Measurements from ENCODE around the gene PIP5KL1. TPM values are rescaled to one million over a fixed set of nuclear protein-coding genes. Genes with fewer than 3 reads are reported as not detected.

Gene PIP5KL1
- total and polyA plus RNA-seq, 2 of the 4 experiments (the other 2 are of a cell fraction): 0.36 to 3.6 TPM

DNA sequence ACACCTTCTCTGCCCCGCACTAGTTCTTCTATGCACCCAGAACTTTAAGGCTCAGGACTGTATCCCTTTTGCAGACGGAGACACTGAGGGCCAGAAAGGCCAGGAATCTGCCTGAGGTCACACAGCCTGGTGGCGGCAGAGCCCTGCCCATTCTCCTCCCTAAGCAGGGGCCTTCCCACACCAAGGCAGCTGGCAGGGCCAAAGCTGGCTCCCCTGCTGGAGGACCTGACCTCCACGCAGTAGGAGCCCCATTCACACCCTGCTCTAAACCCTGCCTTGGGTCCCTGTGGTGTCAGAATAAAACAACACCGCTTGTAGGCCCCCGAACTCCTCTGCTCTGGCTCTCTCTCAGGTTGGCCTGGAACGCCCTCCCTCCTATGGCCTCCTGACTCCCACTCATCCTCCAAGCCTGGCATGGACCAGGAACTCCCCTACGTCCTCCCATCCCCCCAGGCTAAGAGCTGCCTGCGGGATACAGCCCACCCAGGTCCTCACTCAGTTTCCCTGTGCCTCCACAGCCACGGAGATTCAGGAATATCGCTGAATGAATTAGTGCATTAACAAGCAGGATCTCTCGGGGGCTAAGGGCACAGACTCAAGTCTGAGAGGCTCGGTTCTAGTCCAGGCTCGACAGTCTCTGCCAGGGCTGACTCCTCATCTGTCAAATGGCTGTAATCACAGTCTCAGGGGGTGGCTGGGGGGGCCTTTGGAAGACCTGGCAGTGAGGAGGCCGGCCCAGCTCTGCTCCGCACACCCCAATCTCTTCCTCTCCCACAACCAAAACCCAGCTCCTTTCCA is 34.0 kb downstream of the PIP5KL1 start:
- Histone ChIP-seq H3K9me3 (ENCODE audit: control insufficient read depth, insufficient read depth, low read length) (peaks cover 15% of the 10 kb centered on the region), H2BK5ac (ENCODE audit: low read depth, low read length, poor library complexity, severe bottlenecking) (no peak overlapping the region), H4K8ac (ENCODE audit: low read depth in 2 of 2, low read length in 2 of 2) (peak overlapping the region in 1 of 2 experiments; percentile 22; a peak in 1 of 4 replicates), H3K18ac (ENCODE audit: low read depth, low read length) (no peak overlapping the region), H3K14ac (replicated peaks; ENCODE audit: low read depth, low read length) (no peak overlapping the region), H2AFZ (replicated peaks; ENCODE audit: low read length, poor library complexity) (peak overlapping the region; percentile 72), H3K4me3 (ENCODE audit: insufficient read depth, low read depth, low read length) (no peak overlapping the region; the same call in 1 of the 2 replicates), H2BK120ac (ENCODE audit: low read depth, low read length) (no peak overlapping the region), H3K27me3 (ENCODE audit: control insufficient read depth, insufficient read depth, low read length) (no peaks in the 10 kb centered on the region), H2BK20ac (ENCODE audit: low read depth, low read length) (no peak overlapping the region), H3K9me1 (ENCODE audit: insufficient read depth, low read length) (peaks cover 12% of the 10 kb centered on the region), H2AK9ac (replicated peaks; ENCODE audit: low read depth, low read length, poor library complexity) (peak overlapping the region; percentile 15), H3K79me1 (ENCODE audit: low read depth in 1 of 2, low read length in 2 of 2) (peaks cover 19 to 63% of the 10 kb centered on the region in 2 experiments), H3K4me1 (ENCODE audit: control insufficient read depth, insufficient read depth, low read length) (peaks cover 20% of the 10 kb centered on the region), H3K4me2 (ENCODE audit: low read depth, low read length) (peak overlapping the region; percentile 82), H3K56ac (ENCODE audit: extremely low read depth, insufficient read depth, low read length) (no peak overlapping the region), H4K5ac (ENCODE audit: low read depth, low read length) (no peak overlapping the region), H4K91ac (ENCODE audit: insufficient read depth, low read depth, low read length) (no peak overlapping the region; the same call in 1 of the 2 replicates), H2AK5ac (ENCODE audit: low read depth, low read length) (no peak overlapping the region; the same call in 1 of the 2 replicates), H3K23ac (ENCODE audit: low read depth, low read length) (0 out of 2 replicates have a peak overlapping the region, but pooled peaks have one; percentile 5), H3K36me3 (ENCODE audit: control insufficient read depth, insufficient read depth, low read length) (peaks cover 39% of the 10 kb centered on the region), H3K4ac (ENCODE audit: low read depth, low read length) (no peak overlapping the region), H2BK15ac (ENCODE audit: low read depth, low read length) (no peak overlapping the region), H3K27ac (ENCODE audit: insufficient read depth, low read length) (peak overlapping the region; percentile 63; the same call in 1 of the 2 replicates), H3K9ac (ENCODE audit: low read depth, low read length) (peak overlapping the region; percentile 26; the same call in 1 of the 2 replicates), H4K20me1 (ENCODE audit: insufficient read depth, low read length) (peaks cover 27% of the 10 kb centered on the region)
- intact Hi-C loops (cut with micrococcal nuclease): no loop called here
- CTCF ChIA-PET: no interaction called here
- dilution Hi-C loops (cut with HindIII; ENCODE audit: low sequenced_read_pairs, unreplicated experiment): no loop called here
- DNase-seq (no peak), ATAC-seq (ENCODE audit: low read depth) (no peak)
- in situ Hi-C loops (cut with MboI; ENCODE audit: low sequenced_read_pairs): no loop called here
- BruUV-seq (replicated peaks): no TSS peak
- POLR2A ChIA-PET (ENCODE audit: unreplicated experiment): no interaction called here
- WGBS, 2 experiments (ENCODE audit: extremely low coverage in 2 of 2, insufficient read length in 1 of 2): 42% methylated on average over 4 of the region's 16 CpGs; no CpG with 5 or more reads in 1 of the 2 experiments
- TF ChIP-seq MAZ (IDR thresholded peaks at IDR 0.05; ENCODE audit: borderline replicate concordance, low read depth, low read length): no peak
- TF ChIP-seq, protein P1, sequence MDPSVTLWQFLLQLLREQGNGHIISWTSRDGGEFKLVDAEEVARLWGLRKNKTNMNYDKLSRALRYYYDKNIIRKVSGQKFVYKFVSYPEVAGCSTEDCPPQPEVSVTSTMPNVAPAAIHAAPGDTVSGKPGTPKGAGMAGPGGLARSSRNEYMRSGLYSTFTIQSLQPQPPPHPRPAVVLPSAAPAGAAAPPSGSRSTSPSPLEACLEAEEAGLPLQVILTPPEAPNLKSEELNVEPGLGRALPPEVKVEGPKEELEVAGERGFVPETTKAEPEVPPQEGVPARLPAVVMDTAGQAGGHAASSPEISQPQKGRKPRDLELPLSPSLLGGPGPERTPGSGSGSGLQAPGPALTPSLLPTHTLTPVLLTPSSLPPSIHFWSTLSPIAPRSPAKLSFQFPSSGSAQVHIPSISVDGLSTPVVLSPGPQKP (IDR thresholded peaks at IDR 0.05; ENCODE audit: borderline replicate concordance, low read depth, low read length): no peak
- TF ChIP-seq BHLHE40 (IDR thresholded peaks at IDR 0.05; ENCODE audit: low read depth, low read length): no peak
- no peak for TF ChIP-seq MXI1 (IDR thresholded peaks at IDR 0.05; ENCODE audit: borderline replicate concordance, low read depth, low read length)
- no peak for TF ChIP-seq CEBPB (IDR thresholded peaks at IDR 0.05; ENCODE audit: low read depth, low read length)
- no peak for TF ChIP-seq RCOR1 (IDR thresholded peaks at IDR 0.05; ENCODE audit: insufficient replicate concordance, low read length)
- TF ChIP-seq, protein P2, sequence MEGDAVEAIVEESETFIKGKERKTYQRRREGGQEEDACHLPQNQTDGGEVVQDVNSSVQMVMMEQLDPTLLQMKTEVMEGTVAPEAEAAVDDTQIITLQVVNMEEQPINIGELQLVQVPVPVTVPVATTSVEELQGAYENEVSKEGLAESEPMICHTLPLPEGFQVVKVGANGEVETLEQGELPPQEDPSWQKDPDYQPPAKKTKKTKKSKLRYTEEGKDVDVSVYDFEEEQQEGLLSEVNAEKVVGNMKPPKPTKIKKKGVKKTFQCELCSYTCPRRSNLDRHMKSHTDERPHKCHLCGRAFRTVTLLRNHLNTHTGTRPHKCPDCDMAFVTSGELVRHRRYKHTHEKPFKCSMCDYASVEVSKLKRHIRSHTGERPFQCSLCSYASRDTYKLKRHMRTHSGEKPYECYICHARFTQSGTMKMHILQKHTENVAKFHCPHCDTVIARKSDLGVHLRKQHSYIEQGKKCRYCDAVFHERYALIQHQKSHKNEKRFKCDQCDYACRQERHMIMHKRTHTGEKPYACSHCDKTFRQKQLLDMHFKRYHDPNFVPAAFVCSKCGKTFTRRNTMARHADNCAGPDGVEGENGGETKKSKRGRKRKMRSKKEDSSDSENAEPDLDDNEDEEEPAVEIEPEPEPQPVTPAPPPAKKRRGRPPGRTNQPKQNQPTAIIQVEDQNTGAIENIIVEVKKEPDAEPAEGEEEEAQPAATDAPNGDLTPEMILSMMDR (conservative IDR thresholded peaks at IDR 0.05; ENCODE audit: low read depth, low read length): no peak
- TF ChIP-seq RAD21 (IDR thresholded peaks at IDR 0.05; ENCODE audit: low read length): no peak
- TF ChIP-seq NFE2L2 (IDR thresholded peaks at IDR 0.05; ENCODE audit: low read depth, low read length): no peak
- no peak for TF ChIP-seq FOS (IDR thresholded peaks at IDR 0.05; ENCODE audit: low read depth, low read length)
- no peak for TF ChIP-seq SMC3 (IDR thresholded peaks at IDR 0.05; ENCODE audit: low read depth, low read length)
- TF ChIP-seq, protein P3, sequence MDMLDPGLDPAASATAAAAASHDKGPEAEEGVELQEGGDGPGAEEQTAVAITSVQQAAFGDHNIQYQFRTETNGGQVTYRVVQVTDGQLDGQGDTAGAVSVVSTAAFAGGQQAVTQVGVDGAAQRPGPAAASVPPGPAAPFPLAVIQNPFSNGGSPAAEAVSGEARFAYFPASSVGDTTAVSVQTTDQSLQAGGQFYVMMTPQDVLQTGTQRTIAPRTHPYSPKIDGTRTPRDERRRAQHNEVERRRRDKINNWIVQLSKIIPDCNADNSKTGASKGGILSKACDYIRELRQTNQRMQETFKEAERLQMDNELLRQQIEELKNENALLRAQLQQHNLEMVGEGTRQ (IDR thresholded peaks at IDR 0.05; ENCODE audit: low read depth, low read length): no peak
- TF ChIP-seq MAFK (IDR thresholded peaks at IDR 0.05; ENCODE audit: low read depth, low read length): no peak
- TF ChIP-seq CHD1 (IDR thresholded peaks at IDR 0.05; ENCODE audit: low read depth, low read length): no peak
- TF ChIP-seq POLR2A (IDR thresholded peaks at IDR 0.05; ENCODE audit: low read depth, low read length): no peak

Measured in IMR-90 (cell line).